ENCODE measurements around the gene SYNPR.

DNA sequence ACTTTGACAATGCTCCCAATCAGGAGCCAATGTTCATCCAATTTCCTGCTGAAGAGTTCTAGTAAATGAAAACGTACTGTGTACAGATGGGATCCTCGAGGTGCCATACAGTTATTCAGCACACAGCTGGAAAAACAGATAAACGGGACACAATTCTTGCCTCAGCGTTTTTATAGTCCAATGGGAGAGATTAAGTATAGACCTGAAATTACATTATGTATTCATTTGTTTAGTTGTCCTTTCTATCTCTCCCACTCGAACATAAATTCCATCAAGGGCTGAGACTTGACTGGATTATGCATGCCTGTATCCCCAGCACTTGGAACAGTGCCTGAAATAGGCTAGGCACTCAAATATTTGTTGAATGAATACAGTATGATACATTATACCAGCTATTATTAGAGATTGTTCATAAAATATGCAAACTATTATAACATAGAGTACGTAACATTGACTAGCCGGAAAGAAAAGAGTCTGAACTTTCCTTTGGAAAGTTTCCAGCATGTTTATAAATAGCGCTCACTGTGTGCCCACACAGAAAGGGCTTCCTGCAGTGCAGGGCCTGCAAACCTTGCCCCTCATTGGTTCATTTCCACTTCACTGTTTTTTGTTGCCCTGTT lies 346.9 kb downstream of the SYNPR start:
- TF ChIP-seq, protein P1, sequence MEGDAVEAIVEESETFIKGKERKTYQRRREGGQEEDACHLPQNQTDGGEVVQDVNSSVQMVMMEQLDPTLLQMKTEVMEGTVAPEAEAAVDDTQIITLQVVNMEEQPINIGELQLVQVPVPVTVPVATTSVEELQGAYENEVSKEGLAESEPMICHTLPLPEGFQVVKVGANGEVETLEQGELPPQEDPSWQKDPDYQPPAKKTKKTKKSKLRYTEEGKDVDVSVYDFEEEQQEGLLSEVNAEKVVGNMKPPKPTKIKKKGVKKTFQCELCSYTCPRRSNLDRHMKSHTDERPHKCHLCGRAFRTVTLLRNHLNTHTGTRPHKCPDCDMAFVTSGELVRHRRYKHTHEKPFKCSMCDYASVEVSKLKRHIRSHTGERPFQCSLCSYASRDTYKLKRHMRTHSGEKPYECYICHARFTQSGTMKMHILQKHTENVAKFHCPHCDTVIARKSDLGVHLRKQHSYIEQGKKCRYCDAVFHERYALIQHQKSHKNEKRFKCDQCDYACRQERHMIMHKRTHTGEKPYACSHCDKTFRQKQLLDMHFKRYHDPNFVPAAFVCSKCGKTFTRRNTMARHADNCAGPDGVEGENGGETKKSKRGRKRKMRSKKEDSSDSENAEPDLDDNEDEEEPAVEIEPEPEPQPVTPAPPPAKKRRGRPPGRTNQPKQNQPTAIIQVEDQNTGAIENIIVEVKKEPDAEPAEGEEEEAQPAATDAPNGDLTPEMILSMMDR (IDR thresholded peaks at IDR 0.05): no peak
- TF ChIP-seq POLR2A (IDR thresholded peaks at IDR 0.05): no peak
